NOMO-1 treated with DMSO at 0.1 percent for 48 hours (cell line): ENCODE data around the gene CABLES2.

Experiments used
- DNase-seq: peaks from one replicate; lab custom pipeline; 2025; ENCODE audit not compliant: unreplicated experiment; lab: John Stamatoyannopoulos, UW

CABLES2 gene

DNA sequence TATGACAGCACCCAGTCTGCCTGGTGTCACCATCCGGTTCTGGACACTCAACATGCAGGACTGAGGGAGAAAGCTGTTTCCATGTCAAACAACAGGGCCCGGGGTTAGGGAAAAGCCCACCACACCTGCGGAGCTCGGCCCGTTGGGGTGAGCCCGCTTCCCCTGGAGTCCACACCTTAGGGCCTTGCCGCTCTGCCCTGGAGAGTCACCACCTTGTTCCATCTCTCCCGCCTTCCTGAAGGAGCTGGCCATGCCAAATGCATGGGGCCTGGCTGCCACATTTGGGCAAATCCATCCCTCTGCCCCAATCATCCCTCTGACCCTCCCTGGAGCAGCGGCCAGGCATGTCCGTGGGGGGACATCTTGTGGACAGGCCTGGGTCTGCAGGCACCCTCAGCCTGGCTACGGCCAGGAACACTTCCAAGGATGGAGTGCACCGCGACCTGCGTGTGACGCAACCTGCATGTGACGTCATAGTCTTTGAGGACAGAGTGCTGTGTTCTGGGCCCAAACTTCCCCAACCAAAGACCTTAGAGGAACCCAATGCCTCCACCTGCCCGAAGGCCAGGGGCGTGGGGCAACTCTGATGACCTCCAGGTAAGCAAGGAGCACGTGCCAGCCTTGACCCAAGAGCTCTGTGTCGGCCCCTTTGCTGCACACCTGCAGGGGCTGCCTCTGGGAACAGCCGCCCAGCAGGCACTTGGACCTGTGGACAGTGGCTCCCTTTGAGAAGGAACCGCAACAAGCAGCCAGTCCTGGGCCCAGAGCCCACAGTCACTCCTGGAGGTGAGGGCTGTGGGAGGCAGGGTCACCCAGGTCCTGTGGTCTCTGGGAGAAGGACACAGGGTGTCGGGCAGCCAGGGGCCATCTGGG, 1.7 kb downstream of the CABLES2 start:
- DNase-seq = peak; percentile 47

DNA sequence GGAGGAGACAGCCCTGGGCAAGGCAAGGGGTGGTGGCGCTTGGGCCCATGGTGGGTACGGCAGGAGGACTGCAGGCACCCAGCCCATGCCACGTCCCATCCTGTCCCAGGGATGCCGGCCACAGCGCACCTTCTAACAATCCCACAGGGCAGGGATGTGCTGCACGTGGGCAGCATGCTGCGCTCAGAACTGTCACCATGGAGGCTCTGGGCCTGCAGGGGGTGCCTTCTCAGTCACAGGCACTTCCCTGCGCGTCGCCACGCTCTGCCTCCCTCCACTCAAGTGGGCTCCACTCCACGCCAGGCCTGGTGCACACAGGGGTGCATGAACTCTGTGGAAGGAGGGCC, 2.4 kb downstream of the CABLES2 start:
- DNase-seq = no peak

GRCh38 chr20:62404112-62404665, 2.9 kb downstream of the CABLES2 start:
- no peak for DNase-seq

GRCh38 chr20:62403331-62403730, 3.8 kb downstream of the CABLES2 start:
- DNase-seq = no peak

DNA sequence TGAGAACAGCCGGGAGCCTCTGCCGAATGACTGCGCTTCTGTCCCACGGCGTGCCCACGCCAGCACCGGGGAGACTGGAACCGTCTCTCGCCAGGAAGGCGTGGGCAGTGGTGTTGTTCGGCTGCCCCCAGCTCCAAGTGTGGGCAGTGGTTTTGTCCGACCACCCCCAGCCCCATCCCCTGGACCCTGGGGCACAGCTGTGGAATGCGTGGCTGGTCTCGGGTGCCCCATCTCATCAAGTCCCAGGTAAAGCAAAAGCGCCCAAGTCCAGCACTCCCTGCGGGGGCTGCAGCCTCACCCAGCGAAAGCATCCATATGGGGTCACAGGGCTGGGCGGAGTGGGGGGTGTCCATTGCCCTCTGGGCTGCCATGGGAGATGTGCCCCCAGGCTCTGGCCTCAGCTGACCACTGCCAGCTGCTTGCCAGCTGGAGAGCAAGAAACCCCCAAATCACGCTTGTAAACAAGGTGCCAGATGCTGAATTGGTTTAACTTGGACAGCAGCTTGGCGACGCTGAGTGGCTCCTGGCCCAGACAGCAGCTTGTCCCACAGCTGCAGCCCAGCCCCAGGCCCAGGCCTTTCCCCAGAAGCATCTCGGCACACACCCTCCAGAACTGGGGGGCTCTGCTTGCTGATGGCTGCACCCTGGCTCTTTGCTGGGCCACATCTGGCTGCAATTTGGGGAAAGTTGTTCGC, 4.5 kb downstream of the CABLES2 start:
- DNase-seq = no peak

DNA sequence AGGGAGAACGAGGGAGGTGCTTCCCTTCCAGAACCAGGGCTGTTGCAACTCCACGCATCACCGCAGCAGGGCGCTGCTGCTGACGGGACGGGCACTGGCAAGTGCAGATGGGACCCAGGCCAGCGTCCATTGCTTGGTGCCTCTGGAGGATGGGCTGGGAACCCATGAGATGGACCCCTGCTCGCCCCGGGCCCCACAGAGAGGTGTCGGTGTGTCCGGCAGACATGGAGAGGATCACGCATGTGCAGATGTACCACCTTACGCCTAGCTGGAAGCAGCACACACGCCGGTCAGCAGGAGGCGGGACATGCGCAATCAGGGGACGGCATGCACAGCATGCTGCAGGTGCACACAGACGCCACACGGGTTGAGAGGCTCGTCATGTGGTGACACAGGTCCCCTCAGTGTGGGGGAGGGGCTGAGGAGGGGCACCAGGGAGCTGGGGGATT, 5.7 kb downstream of the CABLES2 start:
- no peak for DNase-seq

GRCh38 chr20:62400541-62400940, 6.5 kb downstream of the CABLES2 start:
- DNase-seq = no peak

- DNase-seq = no peak
These were observed 7.1 kb downstream of the CABLES2 start for GRCh38 chr20:62400021-62400420.

GRCh38 chr20:62398120-62398821, 8.8 kb downstream of the CABLES2 start:
- DNase-seq = no peak

DNA sequence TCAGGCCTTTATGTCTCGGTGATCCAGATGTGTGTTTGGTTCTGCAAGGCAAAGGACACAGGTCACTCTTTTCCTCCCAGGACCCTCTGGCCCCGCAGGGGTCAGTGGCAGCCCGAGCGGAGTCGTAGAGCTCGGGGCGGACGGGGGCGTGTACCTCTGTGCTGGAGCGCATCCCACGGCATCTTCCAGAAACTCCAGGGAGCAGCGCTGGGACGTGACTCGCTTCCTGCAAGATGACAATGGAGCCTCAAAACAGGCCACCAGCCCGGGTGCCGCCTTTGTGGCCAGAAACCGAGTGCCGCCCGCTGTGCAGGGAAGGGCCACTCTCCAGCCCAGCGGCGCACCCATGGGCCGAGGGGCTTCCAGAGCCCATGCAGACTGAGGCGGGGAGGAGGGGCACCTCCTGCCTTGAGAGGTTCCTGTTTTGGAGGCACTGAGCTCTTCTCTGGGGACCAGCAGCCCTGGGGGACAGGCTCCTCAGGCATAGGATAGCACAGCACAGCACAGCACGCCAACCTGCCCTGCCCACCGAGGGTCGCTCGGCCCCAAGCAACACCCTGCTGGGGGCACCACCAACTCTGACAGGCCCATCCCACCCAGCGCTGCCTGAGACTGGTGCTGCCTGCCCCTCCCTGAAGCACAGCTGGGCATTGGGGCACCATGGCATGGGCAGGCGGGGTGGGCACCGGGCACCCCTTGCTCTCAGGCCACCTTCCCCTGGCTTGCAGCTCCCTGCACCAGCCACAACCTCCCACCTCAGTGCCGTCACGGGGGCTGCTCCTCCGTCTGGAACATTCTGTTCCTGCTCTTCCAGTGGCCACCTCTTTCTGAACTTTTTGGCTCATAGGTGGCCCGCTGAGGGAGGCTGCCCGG, 10.5 kb downstream of the CABLES2 start:
- no peak for DNase-seq

GRCh38 chr20:62395311-62396242, 11.5 kb downstream of the CABLES2 start:
- no peak for DNase-seq

GRCh38 chr20:62394248-62395245, 12.5 kb downstream of the CABLES2 start:
- no peak for DNase-seq

- DNase-seq = no peak
These were observed 13.3 kb downstream of the CABLES2 start for GRCh38 chr20:62393830-62394229.

DNA sequence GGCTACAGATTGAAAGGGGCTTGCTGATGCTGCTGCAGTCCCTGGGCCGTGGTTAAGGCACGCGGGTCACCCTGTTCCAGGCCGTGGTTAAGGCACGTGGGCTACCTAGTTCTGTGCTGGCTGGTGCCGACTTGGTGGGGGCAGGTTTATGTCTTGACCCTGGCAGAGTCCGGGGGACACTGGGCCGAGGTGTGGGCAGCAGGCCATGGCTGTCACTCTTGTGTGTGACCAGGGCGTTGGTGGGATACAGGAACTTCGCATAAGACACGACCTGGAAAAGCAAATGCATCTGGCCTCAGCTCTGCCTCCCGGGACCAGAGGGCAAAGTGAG, 13.8 kb downstream of the CABLES2 start:
- DNase-seq = no peak

- DNase-seq = no peak
These were observed 14.3 kb downstream of the CABLES2 start for GRCh38 chr20:62392621-62393334.

GRCh38 chr20:62392077-62392418, 15.0 kb downstream of the CABLES2 start:
- no peak for DNase-seq

GRCh38 chr20:62391165-62392076, 15.7 kb downstream of the CABLES2 start:
- DNase-seq = no peak
